Endothelial cell of umbilical vein (primary cell): ENCODE data around the gene RASL11A. TPM values are rescaled to one million over a fixed set of nuclear protein-coding genes. Genes with fewer than 3 reads are reported as not detected.

ENCODE experiments used
- BruUV-seq: library from RNA; stranded (reverse); fragments of 400-500 nt; replicated peaks from 2 replicates; lab custom pipeline; 2021; lab: Mats Ljungman, UMichigan
- CTCF ChIA-PET: fragments of 300-600, 350-600 bp; sonication (Branson Sonifier 250); formaldehyde crosslinking; loops from one replicate; lab custom pipeline; 2021; ENCODE audit warnings: antibody characterized with exemption, inconsistent platforms; lab: Charles Lee
- POLR2A ChIA-PET: fragments of 300-600, 350-600 bp; sonication (Branson Sonifier 250); formaldehyde crosslinking; loops from one replicate; lab custom pipeline; 2021; ENCODE audit warnings: antibody characterized with exemption, inconsistent platforms; lab: Charles Lee
- DNase-seq: peaks from one replicate; pipeline ENCODE4 v3.0.0-alpha.2; 2011; ENCODE audit warnings: low read depth, low spot score
- FAIRE-seq: peaks from 2 replicates; lab custom pipeline; 2011; peaks lifted over from hg19 to GRCh38; lab: Jason Lieb, UNC
- H2AFZ ChIP-seq: 2 replicates; pipeline ENCODE4 v1.6.0; 2012; ENCODE audit warnings: low read depth, low read length, control low read depth, inconsistent platforms
- H3K27ac ChIP-seq: 2 replicates; pipeline ENCODE4 v1.5.1; 2011; ENCODE audit warnings: low read depth, mild to moderate bottlenecking, control low read depth, low read length, moderate library complexity; ENCODE audit not compliant: insufficient read depth
- H3K27me3 ChIP-seq, 2 experiments: 2 replicates each; pipeline versions ENCODE4 v1.6.0 to v1.6.1; 2011; ENCODE audit warnings: low read length in 2 of 2, mixed read lengths in 1 of 2; ENCODE audit not compliant: control insufficient read depth in 2 of 2, insufficient read depth in 2 of 2
- H3K36me3 ChIP-seq, 2 experiments: 2 replicates in 1 of 2; 3 replicates in 1 of 2; pipeline ENCODE4 v1.5.1; 2011; ENCODE audit warnings: low read length in 2 of 2, mild to moderate bottlenecking in 1 of 2, moderate library complexity in 1 of 2; ENCODE audit not compliant: control insufficient read depth in 2 of 2, insufficient read depth in 2 of 2; ENCODE audit errors: extremely low read depth in 1 of 2
- H3K4me1 ChIP-seq: 3 replicates; pipeline ENCODE4 v1.5.1; 2011; ENCODE audit warnings: mild to moderate bottlenecking, low read length; ENCODE audit not compliant: control insufficient read depth, insufficient read depth; ENCODE audit errors: extremely low read depth
- H3K4me2 ChIP-seq: 2 replicates; pipeline ENCODE4 v1.6.1; 2011; ENCODE audit warnings: low read length, control low read depth, mixed read lengths; ENCODE audit not compliant: insufficient read depth
- H3K4me3 ChIP-seq, 3 experiments: fragments of 200-600 bp in 1 of 3; sonication (generic), shearing (Covaris generic) in 1 of 3; replicated peaks in 1 of 3; 2 replicates each; pipeline ENCODE4 v1.5.1; 2011 to 2016; ENCODE audit warnings: control low read depth in 3 of 3, low read length in 3 of 3, mild to moderate bottlenecking in 2 of 3, inconsistent platforms in 1 of 3, low read depth in 1 of 3, moderate library complexity in 1 of 3; ENCODE audit not compliant: insufficient read depth in 1 of 3
- H3K79me2 ChIP-seq: 2 replicates; pipeline ENCODE4 v1.6.0; 2012; ENCODE audit warnings: low read length, inconsistent platforms; ENCODE audit not compliant: control insufficient read depth, insufficient read depth
- H3K9ac ChIP-seq: replicated peaks from 2 replicates; pipeline ENCODE3; 2011; ENCODE audit warnings: low read length, control low read depth; ENCODE audit not compliant: insufficient read depth; ENCODE audit errors: extremely low read depth
- H3K9me1 ChIP-seq: replicated peaks from 3 replicates; pipeline ENCODE4 v1.6.0; 2011; ENCODE audit warnings: mild to moderate bottlenecking, low read length; ENCODE audit not compliant: control insufficient read depth, insufficient read depth; ENCODE audit errors: extremely low read depth
- H3K9me3 ChIP-seq: replicated peaks from 2 replicates; pipeline ENCODE4 v1.5.1; 2012; ENCODE audit warnings: low read length, inconsistent platforms; ENCODE audit not compliant: control insufficient read depth, insufficient read depth
- H4K20me1 ChIP-seq: replicated peaks from 2 replicates; pipeline ENCODE3; 2011; ENCODE audit warnings: mild to moderate bottlenecking, low read length; ENCODE audit not compliant: control insufficient read depth, insufficient read depth; ENCODE audit errors: extremely low read depth
- EZH2 ChIP-seq: IDR thresholded peaks from 2 replicates; pipeline ENCODE4 v1.6.1; 2012; ENCODE audit warnings: borderline replicate concordance, low read depth, mild to moderate bottlenecking, moderate library complexity, low read length, inconsistent platforms; ENCODE audit not compliant: severe bottlenecking
- FOS ChIP-seq: IDR thresholded peaks from 2 replicates; pipeline ENCODE4 v1.6.1; 2011; ENCODE audit warnings: mild to moderate bottlenecking, low read length, moderate library complexity, borderline replicate concordance; ENCODE audit not compliant: insufficient read depth
- GATA2 ChIP-seq: IDR thresholded peaks from 2 replicates; pipeline ENCODE4 v1.7.0; 2011; ENCODE audit warnings: low read depth, mild to moderate bottlenecking, moderate library complexity, mixed read lengths, low read length; ENCODE audit not compliant: insufficient read length, insufficient read depth
- JUN ChIP-seq: IDR thresholded peaks from 2 replicates; pipeline ENCODE4 v1.6.1; 2011; ENCODE audit warnings: borderline replicate concordance, low read depth; ENCODE audit not compliant: insufficient read length, insufficient read depth
- MYC ChIP-seq: IDR thresholded peaks from one replicate; pipeline ENCODE4 v1.6.1; 2011; ENCODE audit warnings: mild to moderate bottlenecking, low read depth, low read length
- POLR2A ChIP-seq: IDR thresholded peaks from 2 replicates; pipeline ENCODE4 v1.6.1; 2012; ENCODE audit warnings: low read depth, mild to moderate bottlenecking, control low read depth, low read length
- POLR2AphosphoS5 ChIP-seq: IDR thresholded peaks from 2 replicates; pipeline ENCODE4 v1.6.1; 2012; ENCODE audit warnings: low read depth, mild to moderate bottlenecking, control low read depth, low read length, moderate library complexity; ENCODE audit not compliant: insufficient read depth
- dilution Hi-C: fragments of 300-500 bp; cut with MboI; formaldehyde crosslinking; loops from one replicate; pipeline ENCODE4 v1.15.0; 2019; ENCODE audit warnings: low sequenced_read_pairs; ENCODE audit not compliant: extremely low pct_ligation_motif_present
- intact Hi-C: fragments of 100-400 bp; cut with micrococcal nuclease; formaldehyde crosslinking; loops from one replicate; pipeline ENCODE4 v1.10.0; 2022
- polyA plus RNA-seq, 4 experiments: library from polyadenylated mRNA; depleted of rRNA in 3 of 4; stranded (reverse) in 3 of 4; unstranded in 1 of 4; fragments of >200 nt; gene quantifications; 2 replicates each; pipeline versions ENCODE4 v1.2.1 to v1.2.3, GENCODE V29; 2011 to 2012; ENCODE audit warnings: missing spikeins in 1 of 4
- total RNA-seq: library from RNA; stranded (reverse); gene quantifications from 2 replicates; pipeline ENCODE4 v1.2.3, GENCODE V29; 2021
- TF ChIP-seq, protein P1 (sequence below), 2 donors: IDR thresholded peaks; 1 replicate in 1 of 2; 2 replicates in 1 of 2; pipeline ENCODE4 v1.5.1; 2011; ENCODE audit warnings: low read length in 2 of 2, mild to moderate bottlenecking in 2 of 2, moderate library complexity in 2 of 2, control low read depth in 1 of 2, inconsistent platforms in 1 of 2, low read depth in 1 of 2; ENCODE audit not compliant: insufficient read depth in 1 of 2; ENCODE audit errors: extremely low read depth in 1 of 2
- TF ChIP-seq, protein P2 (sequence below): IDR thresholded peaks from 2 replicates; pipeline ENCODE4 v1.6.1; 2011; ENCODE audit not compliant: insufficient read depth, insufficient read length

Gene RASL11A
- total and polyA plus RNA-seq, 2 donors (not counting 3 experiments of a cell fraction or from before 2014, with no cell fraction given): 1.2 to 1.3 TPM

DNA sequence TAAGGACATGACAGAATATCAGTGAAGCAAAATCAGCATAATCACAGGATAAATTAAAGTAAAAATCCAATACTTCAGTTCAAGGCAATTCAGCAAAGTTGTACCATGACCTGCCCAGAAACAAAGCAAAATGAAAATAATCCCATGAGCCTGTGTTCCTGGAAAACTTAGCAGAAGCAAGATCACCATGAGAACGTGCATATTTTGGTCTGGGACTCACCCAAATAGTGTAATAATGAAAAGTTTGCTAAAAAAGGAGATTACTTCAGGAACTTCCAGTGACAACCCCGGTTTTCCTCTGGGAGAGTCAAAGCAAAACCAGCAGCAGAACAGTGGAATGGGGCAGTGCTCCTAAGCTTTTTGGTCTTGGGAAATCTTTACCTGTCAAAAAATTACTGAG lies 34.2 kb upstream of the RASL11A start:
- POLR2A ChIA-PET: no interaction called here
- dilution Hi-C loops: no loop called here
- Histone ChIP-seq H3K9me1 (no peaks in the 10 kb centered on the region), H3K4me1 (no peaks in the 10 kb centered on the region), H3K9ac (no peak overlapping the region), H3K36me3 (no peaks in the 10 kb centered on the region), H3K79me2 (no peaks in the 10 kb centered on the region), H4K20me1 (no peaks in the 10 kb centered on the region), H3K4me3 (no peak overlapping the region), H3K9me3 (no peaks in the 10 kb centered on the region), H2AFZ (no peak overlapping the region), H3K27ac (no peak overlapping the region), H3K4me2 (no peak overlapping the region), H3K27me3 (no peaks in the 10 kb centered on the region)
- CTCF ChIA-PET: no interaction called here
- no peak for DNase-seq
- no TSS peak for BruUV-seq
- FAIRE-seq: no peak
- TF ChIP-seq JUN (no peak), POLR2AphosphoS5 (no peak), GATA2 (no peak), EZH2 (no peak), POLR2A (no peak), MYC (no peak), FOS (no peak)
- TF ChIP-seq, protein P1, sequence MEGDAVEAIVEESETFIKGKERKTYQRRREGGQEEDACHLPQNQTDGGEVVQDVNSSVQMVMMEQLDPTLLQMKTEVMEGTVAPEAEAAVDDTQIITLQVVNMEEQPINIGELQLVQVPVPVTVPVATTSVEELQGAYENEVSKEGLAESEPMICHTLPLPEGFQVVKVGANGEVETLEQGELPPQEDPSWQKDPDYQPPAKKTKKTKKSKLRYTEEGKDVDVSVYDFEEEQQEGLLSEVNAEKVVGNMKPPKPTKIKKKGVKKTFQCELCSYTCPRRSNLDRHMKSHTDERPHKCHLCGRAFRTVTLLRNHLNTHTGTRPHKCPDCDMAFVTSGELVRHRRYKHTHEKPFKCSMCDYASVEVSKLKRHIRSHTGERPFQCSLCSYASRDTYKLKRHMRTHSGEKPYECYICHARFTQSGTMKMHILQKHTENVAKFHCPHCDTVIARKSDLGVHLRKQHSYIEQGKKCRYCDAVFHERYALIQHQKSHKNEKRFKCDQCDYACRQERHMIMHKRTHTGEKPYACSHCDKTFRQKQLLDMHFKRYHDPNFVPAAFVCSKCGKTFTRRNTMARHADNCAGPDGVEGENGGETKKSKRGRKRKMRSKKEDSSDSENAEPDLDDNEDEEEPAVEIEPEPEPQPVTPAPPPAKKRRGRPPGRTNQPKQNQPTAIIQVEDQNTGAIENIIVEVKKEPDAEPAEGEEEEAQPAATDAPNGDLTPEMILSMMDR (IDR thresholded peaks at IDR 0.05; ENCODE audit: extremely low read depth in 1 of 2, insufficient read depth in 1 of 2, low read depth in 1 of 2, low read length in 2 of 2): no peak
- TF ChIP-seq, protein P2, sequence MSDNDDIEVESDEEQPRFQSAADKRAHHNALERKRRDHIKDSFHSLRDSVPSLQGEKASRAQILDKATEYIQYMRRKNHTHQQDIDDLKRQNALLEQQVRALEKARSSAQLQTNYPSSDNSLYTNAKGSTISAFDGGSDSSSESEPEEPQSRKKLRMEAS: no peak
- intact Hi-C loops: no loop called here
